ENCODE results near the gene DMAP1. TPM values are rescaled to one million over a fixed set of nuclear protein-coding genes. Genes with fewer than 3 reads are reported as not detected.

DMAP1 gene
- total RNA-seq, 1 donor from 2014 or later, result 82.0 TPM

GRCh38 chr1:44227211-44227610 lies 13.9 kb downstream of the DMAP1 start:
- no peak overlapping the region for H3K27ac Mint-ChIP-seq

GRCh38 chr1:44228218-44228617 lies 14.9 kb downstream of the DMAP1 start:
- peaks cover 30% of the 10 kb centered on the region for H3K36me3 Mint-ChIP-seq (ENCODE audit: insufficient read depth)
- no peak for DNase-seq (ENCODE audit: low spot score, unreplicated experiment)
- no peak overlapping the region for H3K27ac Mint-ChIP-seq

More at GRCh38 chr1:44227211-44227610, 13.9 kb downstream of the DMAP1 start:
- no peaks in the 10 kb centered on the region for H3K27me3 Mint-ChIP-seq
- H3K36me3 Mint-ChIP-seq (ENCODE audit: insufficient read depth), result peaks cover 27% of the 10 kb centered on the region
- no peak for DNase-seq (ENCODE audit: low spot score, unreplicated experiment)
- TF ChIP-seq, protein P1, sequence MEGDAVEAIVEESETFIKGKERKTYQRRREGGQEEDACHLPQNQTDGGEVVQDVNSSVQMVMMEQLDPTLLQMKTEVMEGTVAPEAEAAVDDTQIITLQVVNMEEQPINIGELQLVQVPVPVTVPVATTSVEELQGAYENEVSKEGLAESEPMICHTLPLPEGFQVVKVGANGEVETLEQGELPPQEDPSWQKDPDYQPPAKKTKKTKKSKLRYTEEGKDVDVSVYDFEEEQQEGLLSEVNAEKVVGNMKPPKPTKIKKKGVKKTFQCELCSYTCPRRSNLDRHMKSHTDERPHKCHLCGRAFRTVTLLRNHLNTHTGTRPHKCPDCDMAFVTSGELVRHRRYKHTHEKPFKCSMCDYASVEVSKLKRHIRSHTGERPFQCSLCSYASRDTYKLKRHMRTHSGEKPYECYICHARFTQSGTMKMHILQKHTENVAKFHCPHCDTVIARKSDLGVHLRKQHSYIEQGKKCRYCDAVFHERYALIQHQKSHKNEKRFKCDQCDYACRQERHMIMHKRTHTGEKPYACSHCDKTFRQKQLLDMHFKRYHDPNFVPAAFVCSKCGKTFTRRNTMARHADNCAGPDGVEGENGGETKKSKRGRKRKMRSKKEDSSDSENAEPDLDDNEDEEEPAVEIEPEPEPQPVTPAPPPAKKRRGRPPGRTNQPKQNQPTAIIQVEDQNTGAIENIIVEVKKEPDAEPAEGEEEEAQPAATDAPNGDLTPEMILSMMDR (IDR thresholded peaks at IDR 0.05; ENCODE audit: unreplicated experiment), result no peak
- H3K4me1 Mint-ChIP-seq (ENCODE audit: low read depth), result no peaks in the 10 kb centered on the region
- no peak overlapping the region for H3K4me3 Mint-ChIP-seq (ENCODE audit: low read depth)
- peaks cover 11% of the 10 kb centered on the region for H3K9me3 Mint-ChIP-seq (ENCODE audit: low read depth)

GRCh38 chr1:44229435-44230167 lies 16.3 kb downstream of the DMAP1 start:
- H3K27me3 Mint-ChIP-seq, result no peaks in the 10 kb centered on the region
- peaks cover 12% of the 10 kb centered on the region for H3K4me1 Mint-ChIP-seq (ENCODE audit: low read depth)
- H3K9me3 Mint-ChIP-seq (ENCODE audit: low read depth), result peaks cover 11% of the 10 kb centered on the region
- H3K4me3 Mint-ChIP-seq (ENCODE audit: low read depth), result no peak overlapping the region
- H3K36me3 Mint-ChIP-seq (ENCODE audit: insufficient read depth), result peaks cover 30% of the 10 kb centered on the region
- no peak for DNase-seq (ENCODE audit: low spot score, unreplicated experiment)
- H3K27ac Mint-ChIP-seq, result no peak overlapping the region
- TF ChIP-seq, protein P1 (IDR thresholded peaks at IDR 0.05; ENCODE audit: unreplicated experiment), result no peak

More at GRCh38 chr1:44228218-44228617, 14.9 kb downstream of the DMAP1 start:
- TF ChIP-seq, protein P1 (IDR thresholded peaks at IDR 0.05; ENCODE audit: unreplicated experiment), result no peak
- peaks cover 4% of the 10 kb centered on the region for H3K4me1 Mint-ChIP-seq (ENCODE audit: low read depth)
- no peak overlapping the region for H3K4me3 Mint-ChIP-seq (ENCODE audit: low read depth)
- H3K27me3 Mint-ChIP-seq, result no peaks in the 10 kb centered on the region
- H3K9me3 Mint-ChIP-seq (ENCODE audit: low read depth), result peaks cover 11% of the 10 kb centered on the region

DNA sequence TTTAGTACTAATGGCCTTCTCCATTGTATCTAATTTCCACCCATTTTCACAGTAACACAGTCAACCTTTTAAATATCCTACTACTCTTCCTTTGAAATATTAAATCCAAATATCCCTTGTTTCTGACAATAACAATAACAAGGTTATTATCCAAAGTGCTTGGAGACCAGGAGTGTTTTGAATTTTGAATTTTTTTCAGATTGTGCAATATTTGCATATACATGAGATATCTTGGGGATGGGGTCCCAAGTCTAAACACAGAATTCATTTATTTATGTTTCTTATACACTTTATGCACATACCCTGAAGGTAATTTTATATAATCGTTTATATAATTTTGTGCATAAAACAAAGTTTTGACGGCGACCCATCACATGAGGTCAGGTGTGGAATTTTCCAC lies 17.5 kb downstream of the DMAP1 start:
- Mint-ChIP-seq H3K27me3 (no peaks in the 10 kb centered on the region), H3K9me3 (ENCODE audit: low read depth) (peaks cover 10% of the 10 kb centered on the region), H3K27ac (no peak overlapping the region), H3K36me3 (ENCODE audit: insufficient read depth) (peaks cover 27% of the 10 kb centered on the region), H3K4me1 (ENCODE audit: low read depth) (peaks cover 16% of the 10 kb centered on the region), H3K4me3 (ENCODE audit: low read depth) (no peak overlapping the region)
- TF ChIP-seq, protein P1 (IDR thresholded peaks at IDR 0.05; ENCODE audit: unreplicated experiment), result no peak
- DNase-seq (ENCODE audit: low spot score, unreplicated experiment), result no peak

DNA sequence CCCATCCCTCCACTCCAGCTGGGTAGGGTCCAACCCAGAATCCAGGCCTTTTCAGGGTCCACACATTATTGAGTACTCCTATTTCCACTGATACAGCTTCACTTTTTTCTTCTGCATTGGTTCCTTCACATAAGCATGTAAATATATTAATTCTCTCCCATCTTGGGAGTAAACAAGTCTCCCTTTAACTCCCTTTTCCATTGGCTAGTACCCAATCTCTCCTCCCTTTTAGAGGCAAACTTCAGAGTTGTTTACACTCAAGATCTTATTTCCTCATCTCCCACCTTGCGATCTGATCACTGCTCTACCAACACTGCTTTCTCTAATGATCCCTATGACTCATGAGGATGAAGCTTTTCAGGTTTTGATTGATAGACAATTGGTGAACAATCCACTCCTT lies 20.3 kb downstream of the DMAP1 start:
- no peak for DNase-seq (ENCODE audit: low spot score, unreplicated experiment)
- Mint-ChIP-seq H3K27me3 (no peaks in the 10 kb centered on the region), H3K27ac (no peak overlapping the region), H3K4me1 (ENCODE audit: low read depth) (peaks cover 21% of the 10 kb centered on the region), H3K4me3 (ENCODE audit: low read depth) (no peak overlapping the region), H3K9me3 (ENCODE audit: low read depth) (no peaks in the 10 kb centered on the region), H3K36me3 (ENCODE audit: insufficient read depth) (peaks cover 18% of the 10 kb centered on the region)
- TF ChIP-seq, protein P1 (IDR thresholded peaks at IDR 0.05; ENCODE audit: unreplicated experiment), result no peak

All from progenitor cell of endocrine pancreas (in vitro differentiated cells).